SH-SY5Y (cell line): ENCODE data around the gene USP20.

Source experiments
- GATA2 ChIP-seq: IDR thresholded peaks from 2 replicates; pipeline ENCODE4 v1.6.1; 2011; ENCODE audit warnings: mild to moderate bottlenecking, low read depth, low read length
- GATA3 ChIP-seq: IDR thresholded peaks from 2 replicates; pipeline ENCODE4 v1.6.1; 2011; ENCODE audit warnings: low read depth, mild to moderate bottlenecking, low read length, moderate library complexity

GRCh38 chr9:129904734-129905133, 69.5 kb downstream of the USP20 start:
- no peak for TF ChIP-seq GATA2
- TF ChIP-seq GATA3: no peak
